Umbilical cord (tissue), 2 donors: ENCODE measurements around the gene ZNF554. TPM values are rescaled to one million over a fixed set of nuclear protein-coding genes. Genes with fewer than 3 reads are reported as not detected.
"Not testable (repeated sequence)": the region's sequence is repeated elsewhere in the genome, so short reads cannot be mapped to it uniquely, and the experiment has no call there.

Experiments
- DNase-seq: peaks from one replicate; pipeline ENCODE4 v3.0.0-alpha.2; 2015; ENCODE audit warnings: low spot score
- total RNA-seq: library from RNA; depleted of rRNA; stranded (reverse); fragments of >200 nt; gene quantifications from one replicate; pipeline ENCODE4 v1.2.3, GENCODE V29; 2014; ENCODE audit warnings: low replicate concordance; ENCODE audit not compliant: insufficient read depth

Gene ZNF554
- total RNA-seq, 1 donor from 2014 or later = 7.0 TPM

GRCh38 chr19:2790557-2791271 is 29.0 kb upstream of the ZNF554 start:
- no peak for DNase-seq

GRCh38 chr19:2791440-2791839 is 28.2 kb upstream of the ZNF554 start:
- no peak for DNase-seq

- DNase-seq = no peak
Observed at GRCh38 chr19:2791876-2792275, 27.8 kb upstream of the ZNF554 start.

DNA sequence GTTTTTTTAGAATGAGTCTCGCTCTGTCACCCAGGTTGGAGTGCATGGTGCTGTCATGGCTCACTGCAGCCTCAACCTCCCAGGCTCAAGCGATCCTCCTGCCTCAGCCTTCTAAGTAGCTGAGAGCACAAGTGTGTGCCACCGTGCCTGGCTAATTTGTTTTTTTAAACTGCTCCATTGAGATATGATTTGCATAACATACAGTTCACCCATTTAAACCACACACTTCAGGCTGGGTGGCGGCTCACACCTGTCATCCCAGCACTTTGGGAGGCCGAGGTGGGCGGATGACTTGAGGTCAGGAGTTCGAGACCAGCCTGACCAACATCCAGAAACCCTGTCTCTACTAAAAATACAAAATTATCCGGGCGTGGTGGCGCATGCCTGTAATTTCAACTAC is 27.0 kb upstream of the ZNF554 start:
- DNase-seq = not testable (repeated sequence)

DNA sequence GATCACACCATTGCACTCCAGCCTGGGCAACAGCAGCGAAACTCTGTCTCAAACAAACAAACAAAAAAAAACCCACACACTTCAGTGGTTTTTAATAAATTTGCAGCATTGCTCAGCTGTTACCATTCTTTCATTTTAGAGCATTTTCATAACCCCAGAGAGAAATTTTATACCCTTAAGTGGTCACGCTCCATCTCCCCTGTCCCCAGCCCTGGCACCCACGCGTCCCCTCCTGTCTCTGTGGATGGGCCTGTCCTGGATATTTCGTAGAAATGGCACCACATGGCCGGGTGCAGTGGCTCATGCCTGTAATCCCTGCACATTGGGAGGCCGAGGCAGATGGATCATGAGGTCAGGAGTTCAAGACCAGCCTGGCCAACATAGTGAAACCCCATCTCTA is 26.5 kb upstream of the ZNF554 start:
- no peak for DNase-seq

GRCh38 chr19:2793577-2793976 is 26.1 kb upstream of the ZNF554 start:
- no peak for DNase-seq

DNA sequence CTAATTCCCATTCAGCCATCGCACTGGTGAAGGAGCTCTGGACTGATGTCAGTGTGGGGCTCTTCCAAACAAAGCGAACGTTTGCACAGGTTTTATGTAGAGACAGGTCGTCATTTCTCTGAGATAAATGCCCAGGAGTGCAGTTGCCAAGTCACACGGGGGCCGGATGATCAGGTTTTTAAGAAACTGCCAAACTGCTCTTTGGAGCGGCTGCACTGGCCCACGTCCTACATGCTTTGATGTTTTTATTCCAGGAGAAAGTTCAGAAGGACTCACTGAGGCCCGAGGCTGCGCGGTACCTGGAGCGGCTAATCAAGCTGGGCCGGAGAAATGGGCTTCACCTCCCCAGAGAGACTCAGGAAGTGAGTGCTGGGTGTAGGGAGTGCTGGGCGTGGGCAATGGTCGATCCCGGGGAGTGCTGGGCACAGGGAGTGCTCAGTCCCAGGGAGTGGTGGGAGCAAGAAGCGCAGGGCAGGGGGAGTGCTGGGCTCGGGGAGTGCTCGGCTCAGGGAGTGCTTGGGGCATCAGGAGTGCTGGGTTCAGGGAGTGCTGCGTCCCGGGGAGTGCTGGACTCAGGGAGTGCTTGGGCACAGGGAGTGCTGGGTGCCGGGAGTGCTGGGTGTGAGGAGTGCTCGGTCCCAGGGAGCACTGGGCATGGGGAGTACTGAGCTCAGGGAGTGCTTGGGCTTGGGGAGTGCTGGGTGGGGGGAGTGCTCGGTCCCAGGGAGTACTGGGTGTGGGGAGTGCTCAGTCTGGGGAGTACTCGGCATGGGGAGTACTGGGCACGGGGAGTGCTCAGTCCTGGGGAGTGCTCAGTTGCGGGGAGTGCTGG is 23.6 kb upstream of the ZNF554 start:
- DNase-seq = no peak

DNA sequence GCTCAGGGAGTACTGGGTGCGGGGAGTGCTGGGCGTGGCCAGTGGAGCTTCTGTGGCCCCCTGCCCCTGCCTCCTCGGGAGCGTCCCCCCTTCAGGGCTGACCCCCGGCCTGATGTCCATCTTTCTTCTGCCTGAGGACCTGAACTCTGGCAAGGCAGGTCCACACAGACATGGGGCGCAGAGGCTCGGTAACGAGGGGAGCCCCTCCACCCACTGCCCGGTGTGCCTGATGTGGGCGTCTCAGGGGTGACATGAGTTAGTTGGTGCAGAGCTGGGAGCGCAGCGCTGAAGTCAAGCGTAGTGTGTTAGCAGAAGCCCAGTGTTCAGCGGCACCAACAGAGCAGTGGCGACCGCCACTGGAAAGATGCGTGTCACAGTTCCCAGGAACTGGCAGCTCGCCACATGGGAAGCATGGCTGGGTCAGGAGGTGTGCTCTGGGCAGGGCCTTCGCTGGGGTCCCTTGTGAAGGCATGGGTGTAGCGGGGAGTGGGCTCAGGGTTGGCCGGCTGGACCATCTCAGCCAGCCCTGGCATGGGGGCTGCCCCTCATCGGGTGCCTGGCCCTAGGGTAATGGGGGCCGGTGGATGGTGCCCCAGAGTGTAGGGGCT is 22.9 kb upstream of the ZNF554 start:
- no peak for DNase-seq

DNA sequence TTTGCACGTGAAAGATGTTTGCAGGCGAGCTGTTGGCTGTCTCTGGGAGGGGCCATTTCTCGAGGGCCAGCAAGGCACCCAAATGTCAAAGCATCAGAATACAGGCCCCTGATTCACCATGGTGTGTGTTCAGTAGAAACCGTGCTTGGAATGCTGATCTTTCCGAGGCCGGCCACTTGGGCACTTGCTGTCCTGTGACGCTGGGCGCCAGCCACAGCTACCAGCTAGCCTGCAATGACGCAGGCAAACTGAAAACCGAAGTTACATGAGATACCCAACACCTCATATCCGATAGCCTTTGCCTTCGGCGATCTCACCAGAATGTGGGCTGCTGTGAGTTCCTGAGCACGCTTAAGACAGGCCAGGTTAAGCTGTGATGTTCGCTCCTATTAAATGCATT is 22.4 kb upstream of the ZNF554 start:
- no peak for DNase-seq

DNA sequence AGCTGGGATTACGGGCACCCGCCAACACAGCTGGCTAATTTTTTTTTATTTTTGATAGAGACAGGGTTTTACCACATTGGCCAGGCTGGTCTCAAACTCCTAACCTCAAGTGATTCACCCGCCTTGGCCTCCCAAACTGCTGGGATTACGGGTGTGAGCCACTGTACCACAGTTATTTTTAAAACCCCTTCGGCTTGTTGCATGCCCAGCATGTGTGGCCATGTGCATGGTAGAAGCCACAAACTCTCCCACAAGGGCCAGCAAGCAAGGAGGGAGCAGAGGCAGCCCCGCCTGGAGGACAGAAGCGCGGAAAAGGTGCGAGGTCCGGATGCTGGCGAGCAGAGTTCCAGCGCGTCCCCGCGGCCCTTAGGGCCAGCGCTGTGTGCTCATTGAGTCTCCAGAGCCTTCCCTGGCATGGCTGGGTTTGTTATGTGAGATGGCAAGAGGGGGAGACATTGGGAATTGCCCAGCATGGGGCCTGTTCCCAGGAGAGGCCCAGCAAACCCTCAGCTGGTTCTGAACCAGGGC is 21.4 kb upstream of the ZNF554 start:
- DNase-seq = no peak

DNA sequence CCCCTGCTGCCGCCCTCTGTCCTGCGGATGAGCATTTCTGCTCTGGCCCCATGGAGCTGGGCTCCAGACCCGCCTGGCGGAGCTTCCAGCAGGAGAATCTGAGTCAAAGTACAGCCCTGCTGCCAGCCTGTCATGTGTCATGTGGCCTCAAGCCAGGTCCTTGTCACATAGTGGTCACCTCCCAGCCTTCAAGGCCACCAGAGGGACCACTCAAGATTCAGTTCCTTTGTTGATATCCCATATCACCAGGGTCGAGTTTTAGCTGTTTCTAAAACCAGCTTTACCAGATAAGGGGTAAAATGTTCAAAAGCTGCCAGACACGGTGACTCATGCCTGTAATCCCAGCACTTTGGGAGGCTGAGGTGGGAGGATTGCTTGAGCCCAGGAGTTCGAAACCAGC is 20.9 kb upstream of the ZNF554 start:
- no peak for DNase-seq

- DNase-seq = no peak
Observed at GRCh38 chr19:2799273-2800020, 20.2 kb upstream of the ZNF554 start.

DNA sequence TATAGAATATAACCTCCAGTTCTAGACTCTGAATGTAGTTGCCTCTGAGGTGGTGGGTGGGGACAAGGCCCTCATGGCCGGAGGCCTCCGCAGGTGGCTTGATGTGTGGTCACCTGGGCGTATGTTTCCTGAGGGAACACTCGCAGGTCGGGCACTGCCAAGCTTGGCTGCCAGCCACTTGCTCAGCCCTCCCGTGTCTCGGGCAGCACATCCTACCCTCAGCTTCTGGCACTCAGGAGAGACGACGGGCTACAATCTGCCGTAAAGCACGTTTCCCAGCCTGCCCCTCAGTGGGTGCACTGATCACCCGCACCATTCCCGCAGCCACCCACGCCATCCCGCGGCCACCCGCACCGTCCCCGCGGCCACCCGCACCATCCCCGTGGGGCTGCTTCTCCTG is 19.2 kb upstream of the ZNF554 start:
- no peak for DNase-seq

DNA sequence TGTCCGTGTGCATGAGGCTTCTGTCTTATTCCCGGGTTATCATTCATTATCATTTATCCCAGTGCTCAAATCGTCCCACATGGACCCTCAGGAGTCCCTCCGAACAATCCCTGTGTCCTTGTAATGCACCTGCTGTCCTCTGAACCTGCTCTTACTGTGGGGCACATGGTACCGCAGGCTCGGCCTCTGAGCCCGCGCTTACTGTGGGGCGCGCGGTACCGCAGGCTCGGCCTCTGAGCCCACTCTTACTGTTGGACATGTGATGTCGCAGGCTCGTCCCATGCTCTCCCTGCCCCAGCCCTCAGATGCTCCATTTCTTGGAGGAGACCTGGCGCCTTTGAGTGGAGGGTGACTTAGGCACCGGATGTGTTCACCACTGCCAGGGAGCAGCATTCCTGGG is 16.8 kb upstream of the ZNF554 start:
- DNase-seq = no peak

DNA sequence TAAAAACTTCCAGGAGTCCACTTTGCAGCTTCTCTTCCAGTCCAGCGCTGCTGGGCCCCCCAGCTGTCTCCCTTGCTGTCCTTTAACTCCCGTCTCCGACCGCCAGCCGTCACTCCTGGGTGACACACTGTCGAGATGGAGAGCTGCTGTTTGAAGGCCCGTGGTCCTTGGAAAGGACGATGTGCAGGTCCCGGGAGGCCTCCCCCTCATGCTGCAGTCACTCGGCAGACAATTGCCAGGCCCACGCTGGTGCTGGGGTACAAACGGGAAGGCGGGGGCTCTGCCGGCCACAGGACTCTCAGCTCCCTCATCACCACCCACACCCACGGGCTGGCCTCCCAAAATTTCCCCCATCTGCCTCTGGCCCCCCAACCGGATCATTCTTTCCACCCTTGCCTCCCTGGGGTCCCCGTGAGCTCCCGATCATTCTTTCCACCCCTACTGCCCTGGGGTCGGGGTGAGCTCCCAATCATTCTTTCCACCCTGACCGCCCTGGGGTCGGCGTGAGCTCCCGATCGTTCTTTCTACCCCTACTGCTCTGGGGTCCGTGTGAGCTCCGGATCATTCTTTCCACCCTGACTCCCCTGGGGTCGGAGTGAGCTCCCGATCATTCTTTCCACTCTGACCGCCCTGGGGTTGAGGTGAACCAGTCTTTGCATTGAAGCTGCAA is 16.0 kb upstream of the ZNF554 start:
- DNase-seq = no peak

DNA sequence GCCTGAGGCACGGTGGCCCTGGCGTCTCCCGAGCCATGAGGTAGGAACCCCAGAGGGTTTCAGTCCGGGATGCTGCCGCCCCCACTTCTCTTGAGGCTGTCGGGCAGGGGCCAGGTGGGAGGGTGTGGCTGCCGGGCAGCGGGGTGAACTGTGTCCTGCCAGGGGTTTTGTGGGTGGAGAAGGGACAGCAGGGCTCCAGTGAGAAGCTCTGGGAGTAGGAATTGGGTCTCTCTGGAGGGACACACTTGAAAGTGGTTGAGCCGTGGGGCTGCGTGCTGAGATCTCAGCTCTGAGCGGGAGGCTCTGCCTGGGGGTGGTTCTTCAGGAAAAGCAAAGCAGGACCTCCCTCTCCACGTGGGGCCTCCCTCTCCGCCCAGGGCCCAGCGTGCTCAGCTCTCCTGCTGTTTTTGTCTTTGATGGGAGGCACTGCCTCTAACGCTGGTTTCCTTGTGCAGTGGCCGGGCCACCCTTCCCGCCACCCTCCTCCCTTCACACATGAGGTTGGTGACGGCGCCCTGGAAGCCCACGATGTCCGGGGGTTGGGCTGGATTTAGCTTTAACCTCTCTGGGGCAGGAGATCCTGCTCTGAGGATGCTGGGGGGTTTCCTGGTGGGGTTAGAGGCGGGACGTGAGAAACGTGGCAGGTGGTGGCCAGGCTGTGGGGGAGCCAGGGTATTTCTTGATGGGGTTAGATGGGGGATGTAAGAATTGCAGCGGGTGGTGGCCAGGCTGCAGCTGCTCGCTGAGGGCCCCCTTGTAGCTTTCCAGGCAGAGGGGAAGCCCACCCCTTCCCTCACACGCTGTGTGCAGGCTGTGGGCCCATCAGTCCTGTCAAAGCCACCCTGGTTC is 15.3 kb upstream of the ZNF554 start:
- DNase-seq = no peak

GRCh38 chr19:2805261-2805900 is 14.3 kb upstream of the ZNF554 start:
- DNase-seq = no peak

DNA sequence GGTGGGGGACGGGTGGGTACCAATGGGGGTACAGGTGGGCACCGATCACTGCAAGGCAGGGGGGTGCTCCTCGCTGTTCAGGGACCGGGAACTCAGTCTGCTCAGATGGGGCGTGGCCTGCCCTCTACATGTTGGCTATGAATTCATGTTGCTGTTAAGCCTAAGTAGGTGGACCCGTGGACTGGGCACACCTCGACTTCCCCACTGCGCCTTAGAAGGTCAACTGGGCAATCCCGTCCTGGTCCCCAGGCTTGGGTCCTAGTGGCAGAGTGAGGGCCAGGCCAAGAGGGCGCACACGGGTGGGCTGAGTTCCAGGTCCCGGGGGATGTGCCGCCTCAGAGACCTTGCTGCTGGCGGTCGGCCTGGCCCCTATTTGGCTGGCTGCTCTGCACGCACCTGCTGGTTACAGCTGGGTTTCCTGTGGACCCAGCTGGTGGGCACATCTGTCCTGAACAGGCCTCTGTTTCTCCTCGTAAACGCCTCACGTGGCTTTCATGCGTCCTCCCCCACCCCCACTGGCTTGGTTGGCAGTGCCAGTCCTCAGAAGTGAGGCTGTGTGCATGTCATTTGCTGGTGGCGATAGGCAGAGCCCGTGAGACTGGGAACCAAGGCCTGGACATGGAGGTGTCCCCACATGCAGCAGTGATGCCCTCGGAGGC is 13.5 kb upstream of the ZNF554 start:
- no peak for DNase-seq

DNA sequence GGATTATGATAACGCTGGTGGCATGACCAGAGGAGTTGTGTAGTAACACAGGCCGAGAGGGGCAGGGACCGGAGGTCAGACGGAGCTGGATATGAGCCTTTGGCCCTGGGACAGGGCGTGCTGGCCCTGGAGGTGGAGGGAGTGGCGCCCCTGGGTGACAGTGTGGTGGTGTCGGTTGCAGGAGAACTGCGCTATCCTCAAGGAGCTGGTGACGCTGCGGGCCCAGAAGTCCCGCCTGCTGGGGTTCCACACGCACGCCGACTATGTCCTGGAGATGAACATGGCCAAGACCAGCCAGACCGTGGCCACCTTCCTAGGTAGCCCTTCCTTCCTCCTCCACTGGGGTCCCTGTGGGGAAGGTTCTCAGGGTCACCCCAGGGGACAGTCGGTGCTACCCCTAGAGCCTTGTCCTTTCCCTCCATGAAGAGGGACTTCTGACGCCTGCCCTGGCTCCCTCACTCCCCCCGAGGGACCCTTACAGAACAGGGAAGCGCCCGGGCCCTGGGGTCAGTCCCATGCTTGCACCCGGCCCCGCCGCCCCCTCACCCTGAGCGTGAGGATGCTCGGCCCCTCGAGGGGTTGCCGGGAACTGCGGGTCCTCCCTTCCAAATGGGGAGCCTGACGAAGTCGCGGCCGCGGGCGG is 12.8 kb upstream of the ZNF554 start:
- no peak for DNase-seq
